ENCODE measurements around the gene ZNF217.
"Not testable (repeated sequence)": the region's sequence is repeated elsewhere in the genome, so short reads cannot be mapped to it uniquely, and the experiment has no call there.

Gene ZNF217

GRCh38 chr20:53523615-53524014 lies 70.0 kb downstream of the ZNF217 start:
- DNase-seq: not testable (repeated sequence)

GRCh38 chr20:53522696-53523095 lies 70.9 kb downstream of the ZNF217 start:
- no peak for DNase-seq

GRCh38 chr20:53522026-53522425 lies 71.6 kb downstream of the ZNF217 start:
- DNase-seq: no peak

GRCh38 chr20:53521421-53521820 lies 72.2 kb downstream of the ZNF217 start:
- not testable (repeated sequence) for DNase-seq

GRCh38 chr20:53517146-53517545 lies 76.5 kb downstream of the ZNF217 start:
- no peak for DNase-seq

Measured in CD4-positive, alpha-beta T cell treated with Interleukin-17A for 4 hours (primary cell).